Astrocyte (in vitro differentiated cells and primary cell): ENCODE results near the gene ECE2.

Experiments used
- CTCF ChIP-seq: IDR thresholded peaks from 2 replicates; pipeline ENCODE4 v1.5.1; 2011; ENCODE audit warnings: low read depth, mild to moderate bottlenecking, inconsistent platforms, low read length, moderate library complexity; ENCODE audit not compliant: insufficient read depth
- EZH2 ChIP-seq: IDR thresholded peaks from 2 replicates; pipeline ENCODE4 v1.6.1; 2012; ENCODE audit warnings: mild to moderate bottlenecking, low read length, inconsistent platforms; ENCODE audit not compliant: insufficient read depth

GRCh38 chr3:184335291-184335660, 59.5 kb downstream of the ECE2 start:
- TF ChIP-seq CTCF: no peak
- no peak for TF ChIP-seq EZH2
